ENCODE results near the gene FGFRL1. TPM values are rescaled to one million over a fixed set of nuclear protein-coding genes. Genes with fewer than 3 reads are reported as not detected.
A peak's percentile ranks its signal among the peaks of the same experiment; 100 is the strongest.

FGFRL1 gene
- total RNA-seq, 1 experiment from 2014 or later = 102 TPM

- peak; percentile 43 for DNase-seq (ENCODE audit: low spot score)
These were observed 28.3 kb downstream of the FGFRL1 start for GRCh38 chr4:1039493-1040343.

- DNase-seq (ENCODE audit: low spot score) = no peak
These were observed 29.1 kb downstream of the FGFRL1 start for GRCh38 chr4:1040344-1041146.

GRCh38 chr4:1041147-1041935 is 29.9 kb downstream of the FGFRL1 start:
- DNase-seq (ENCODE audit: low spot score) = peak; percentile 59

GRCh38 chr4:1041936-1042330 is 30.5 kb downstream of the FGFRL1 start:
- no peak for DNase-seq (ENCODE audit: low spot score)

- no peak for DNase-seq (ENCODE audit: low spot score)
These were observed 31.1 kb downstream of the FGFRL1 start for GRCh38 chr4:1042352-1043055.

- DNase-seq (ENCODE audit: low spot score) = no peak
These were observed 31.7 kb downstream of the FGFRL1 start for GRCh38 chr4:1043162-1043561.

- DNase-seq (ENCODE audit: low spot score) = peak; percentile 99
These were observed 32.4 kb downstream of the FGFRL1 start for GRCh38 chr4:1043651-1044468.

- DNase-seq (ENCODE audit: low spot score) = no peak
These were observed 33.2 kb downstream of the FGFRL1 start for GRCh38 chr4:1044469-1045192.

GRCh38 chr4:1045193-1045594 is 33.8 kb downstream of the FGFRL1 start:
- DNase-seq (ENCODE audit: low spot score) = no peak

- no peak for DNase-seq (ENCODE audit: low spot score)
These were observed 34.3 kb downstream of the FGFRL1 start for GRCh38 chr4:1045595-1046201.

- DNase-seq (ENCODE audit: low spot score) = peak; percentile 52
These were observed 35.2 kb downstream of the FGFRL1 start for GRCh38 chr4:1046581-1047011.

- DNase-seq (ENCODE audit: low spot score) = no peak
These were observed 35.9 kb downstream of the FGFRL1 start for GRCh38 chr4:1047106-1047975.

GRCh38 chr4:1047976-1048772 is 36.7 kb downstream of the FGFRL1 start:
- no peak for DNase-seq (ENCODE audit: low spot score)

- no peak for DNase-seq (ENCODE audit: low spot score)
These were observed 37.6 kb downstream of the FGFRL1 start for GRCh38 chr4:1048773-1049590.

- no peak for DNase-seq (ENCODE audit: low spot score)
These were observed 38.1 kb downstream of the FGFRL1 start for GRCh38 chr4:1049591-1049905.

GRCh38 chr4:1050486-1051213 is 39.2 kb downstream of the FGFRL1 start:
- no peak for DNase-seq (ENCODE audit: low spot score)
